ENCODE data around the gene ZDHHC14. TPM values are rescaled to one million over a fixed set of nuclear protein-coding genes. Genes with fewer than 3 reads are reported as not detected.

The ZDHHC14 gene
- total and polyA plus RNA-seq, 2 experiments from 2014 or later, result 3.0 to 7.4 TPM

GRCh38 chr6:157447735-157448134, 66.7 kb downstream of the ZDHHC14 start:
- TF ChIP-seq POLR2AphosphoS5 (IDR thresholded peaks at IDR 0.05; ENCODE audit: low read depth) (no peak), ETS1 (IDR thresholded peaks at IDR 0.05) (no peak), REST (IDR thresholded peaks at IDR 0.05; ENCODE audit: unreplicated experiment) (no peak)
- DNase-seq (ENCODE audit: low spot score), result no peak
- H3K27ac Mint-ChIP-seq, result no peak overlapping the region
- Histone ChIP-seq H3K27me3 (ENCODE audit: insufficient read depth) (no peaks in the 10 kb centered on the region), H3K4me3 (no peak overlapping the region), H3K36me3 (ENCODE audit: insufficient read depth) (no peaks in the 10 kb centered on the region), H4K20me1 (replicated peaks; ENCODE audit: insufficient read depth) (no peaks in the 10 kb centered on the region), H3K9me2 (ENCODE audit: insufficient read depth) (no peaks in the 10 kb centered on the region), H2AFZ (no peak overlapping the region), H3K79me2 (replicated peaks; ENCODE audit: insufficient read depth) (no peaks in the 10 kb centered on the region), H3K4me1 (ENCODE audit: insufficient read depth) (0 out of 2 replicates have a peak, but pooled peaks cover 3% of the 10 kb centered on the region), H3K4me2 (no peak overlapping the region), H3F3A (replicated peaks; ENCODE audit: low read depth) (no peaks in the 10 kb centered on the region), H3K27ac (ENCODE audit: low read depth) (no peak overlapping the region)
- H3K27me3 Mint-ChIP-seq (ENCODE audit: insufficient read depth, low read depth, poor library complexity), result peaks cover 7% of the 10 kb centered on the region
- ATAC-seq, result no peak
- no peaks in the 10 kb centered on the region for H3K9me3 Mint-ChIP-seq
- H3K4me3 Mint-ChIP-seq, result no peak overlapping the region
- no peaks in the 10 kb centered on the region for H3K36me3 Mint-ChIP-seq (ENCODE audit: low read depth)
- H3K4me1 Mint-ChIP-seq, result peaks cover 6% of the 10 kb centered on the region; the same call in 2 of the 3 replicates

GRCh38 chr6:157449610-157450009, 68.6 kb downstream of the ZDHHC14 start:
- no peak for ATAC-seq
- Histone ChIP-seq H4K20me1 (replicated peaks; ENCODE audit: insufficient read depth) (no peaks in the 10 kb centered on the region), H3K79me2 (replicated peaks; ENCODE audit: insufficient read depth) (no peaks in the 10 kb centered on the region), H3K27me3 (ENCODE audit: insufficient read depth) (no peaks in the 10 kb centered on the region), H3K27ac (ENCODE audit: low read depth) (no peak overlapping the region), H3K4me1 (ENCODE audit: insufficient read depth) (0 out of 2 replicates have a peak, but pooled peaks cover 3% of the 10 kb centered on the region), H3F3A (replicated peaks; ENCODE audit: low read depth) (no peaks in the 10 kb centered on the region), H3K9me2 (ENCODE audit: insufficient read depth) (no peaks in the 10 kb centered on the region), H2AFZ (no peak overlapping the region), H3K4me2 (no peak overlapping the region), H3K36me3 (ENCODE audit: insufficient read depth) (no peaks in the 10 kb centered on the region), H3K4me3 (no peak overlapping the region)
- H3K36me3 Mint-ChIP-seq (ENCODE audit: low read depth), result no peaks in the 10 kb centered on the region
- H3K4me3 Mint-ChIP-seq, result no peak overlapping the region
- H3K9me3 Mint-ChIP-seq, result no peaks in the 10 kb centered on the region
- H3K27me3 Mint-ChIP-seq (ENCODE audit: insufficient read depth, low read depth, poor library complexity), result peaks cover 4% of the 10 kb centered on the region
- peaks cover 6% of the 10 kb centered on the region; the same call in 2 of the 3 replicates for H3K4me1 Mint-ChIP-seq
- DNase-seq (ENCODE audit: low spot score), result no peak
- no peak overlapping the region for H3K27ac Mint-ChIP-seq
- TF ChIP-seq ZNF462 (CRISPR knock-in tag; IDR thresholded peaks at IDR 0.05), result no peak
- no peak for TF ChIP-seq JUNB (IDR thresholded peaks at IDR 0.05; ENCODE audit: unreplicated experiment)
- TF ChIP-seq ETS1 (IDR thresholded peaks at IDR 0.05), result no peak
- no peak for TF ChIP-seq STAT1 (IDR thresholded peaks at IDR 0.05; ENCODE audit: unreplicated experiment)
